CD4-positive, alpha-beta T cell (primary cell): ENCODE data around the gene TTN. TPM values are rescaled to one million over a fixed set of nuclear protein-coding genes. Genes with fewer than 3 reads are reported as not detected.

ENCODE experiments used
- ATAC-seq: fragments of 200-7000 bp; cut with Tn5 transposase; one replicate; pipeline ENCODE4 v1.10.0; 2022; ENCODE audit warnings: mild to moderate bottlenecking; ENCODE audit not compliant: poor library complexity
- CTCF ChIA-PET: fragments of 350-600 bp; sonication (Branson Sonifier 250); formaldehyde crosslinking; loops from one replicate; lab custom pipeline; 2021; ENCODE audit warnings: antibody characterized with exemption, inconsistent platforms; lab: Charles Lee
- POLR2A ChIA-PET: fragments of 350-600 bp; sonication (Branson Sonifier 250); formaldehyde crosslinking; loops from one replicate; lab custom pipeline; 2021; ENCODE audit warnings: antibody characterized with exemption, inconsistent platforms; lab: Charles Lee
- DNase-seq, 14 experiments: peaks; one replicate each; pipeline ENCODE4 v3.0.0-alpha.2; 2013 to 2020; ENCODE audit warnings: mixed read lengths in 2 of 14
- H3K27ac ChIP-seq, 2 donors: one replicate each; pipeline versions ENCODE4 v1.5.1 to v1.7.0; 2013; ENCODE audit warnings: low read length in 2 of 2, low read depth in 1 of 2, mild to moderate bottlenecking in 1 of 2
- H3K27me3 ChIP-seq, 2 experiments: 1 replicate in 1 of 2; 2 replicates in 1 of 2; pipeline versions ENCODE4 v1.6.1 to v1.7.0; 2013; ENCODE audit warnings: low read length in 2 of 2, control low read depth in 1 of 2, mild to moderate bottlenecking in 1 of 2, moderate library complexity in 1 of 2; ENCODE audit not compliant: insufficient read depth in 2 of 2, control insufficient read depth in 1 of 2
- H3K36me3 ChIP-seq: one replicate; pipeline ENCODE4 v1.6.1; 2013; ENCODE audit warnings: low read length, control low read depth; ENCODE audit not compliant: insufficient read depth
- H3K4me1 ChIP-seq: one replicate; pipeline ENCODE4 v1.6.1; 2013; ENCODE audit warnings: low read length, control low read depth; ENCODE audit not compliant: insufficient read depth
- H3K4me3 ChIP-seq: one replicate; pipeline ENCODE4 v1.5.1; 2013; ENCODE audit warnings: mild to moderate bottlenecking, low read length, moderate library complexity
- H3K9me3 ChIP-seq, 2 experiments: 1 replicate in 1 of 2; 2 replicates in 1 of 2; pipeline versions ENCODE4 v1.6.1 to v1.7.0; 2013; ENCODE audit warnings: low read length in 2 of 2, mild to moderate bottlenecking in 2 of 2, control low read depth in 1 of 2, moderate library complexity in 1 of 2; ENCODE audit not compliant: control insufficient read depth in 1 of 2, insufficient read depth in 1 of 2
- H3K27ac Mint-ChIP-seq: one replicate; pipeline ENCODE4 v1.8.0; 2020; ENCODE audit warnings: mixed read lengths
- H3K27me3 Mint-ChIP-seq: one replicate; pipeline ENCODE4 v1.8.0; 2021; ENCODE audit warnings: mixed read lengths
- H3K36me3 Mint-ChIP-seq: one replicate; pipeline ENCODE4 v1.8.0; 2021; ENCODE audit warnings: low read depth, mixed read lengths
- H3K4me1 Mint-ChIP-seq: one replicate; pipeline ENCODE4 v1.8.0; 2021; ENCODE audit warnings: low read depth, mixed read lengths
- H3K4me3 Mint-ChIP-seq: one replicate; pipeline ENCODE4 v1.8.0; 2020; ENCODE audit warnings: mild to moderate bottlenecking, mixed read lengths
- H3K9me3 Mint-ChIP-seq: one replicate; pipeline ENCODE4 v1.8.0; 2020; ENCODE audit warnings: mixed read lengths
- intact Hi-C, 2 experiments: fragments of 100-400 bp; cut with DNase I in 1 of 2; cut with micrococcal nuclease in 1 of 2; formaldehyde crosslinking; loops; one replicate each; pipeline versions ENCODE4 v1.15.1 to v1.9.0; 2023 to 2025; cut with DNase I, micrococcal nuclease
- total RNA-seq, 174 experiments: library from RNA in 2 of 174; stranded (reverse) in 2 of 174; gene quantifications; one replicate each; pipeline ENCODE4 v1.2.3 and lab custom pipeline; 2021 to 2026
- TF ChIP-seq, protein P1 (sequence below): fragments of 200-600 bp; IDR thresholded peaks from one replicate; pipeline ENCODE4 v1.8.0; 2022; ENCODE audit warnings: antibody characterized with exemption, mild to moderate bottlenecking

Gene TTN
- total RNA-seq, 2 experiments from 2014 or later, result 27.5 to 29.2 TPM

DNA sequence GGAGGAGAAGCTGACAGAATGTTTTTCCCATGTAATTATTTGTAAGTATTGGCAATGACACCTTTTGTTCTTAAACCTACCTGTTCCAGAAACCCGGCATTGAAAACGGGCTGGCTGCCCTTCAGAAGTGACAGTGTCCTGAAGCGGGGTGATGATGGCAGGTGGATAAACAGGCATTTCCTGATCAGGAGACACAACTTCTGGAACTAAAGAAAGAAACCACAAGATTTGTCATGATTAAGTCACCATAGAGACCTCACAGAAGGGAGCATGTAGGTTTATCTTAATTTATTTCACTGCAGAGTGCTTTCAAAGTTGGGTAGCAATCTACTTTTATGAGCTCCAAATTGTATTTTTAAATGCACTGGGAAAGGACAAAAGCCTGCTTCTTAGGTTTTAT, 43.1 kb downstream of the TTN start:
- CTCF ChIA-PET, result no interaction called here
- intact Hi-C loops, result loop anchor here (10.0 kb wide), 3 partner anchors 151 to 991 kb away; no protein-coding TSS in a partner anchor
- no peak for ATAC-seq
- Histone ChIP-seq H3K36me3 (peaks cover 4% of the 10 kb centered on the region), H3K4me1 (no peaks in the 10 kb centered on the region), H3K9me3 (no peaks in the 10 kb centered on the region), H3K27ac (no peak overlapping the region), H3K27me3 (no peaks in the 10 kb centered on the region), H3K4me3 (no peak overlapping the region)
- H3K9me3 Mint-ChIP-seq, result no peaks in the 10 kb centered on the region
- no peak for DNase-seq
- H3K4me3 Mint-ChIP-seq, result no peak overlapping the region
- H3K36me3 Mint-ChIP-seq, result peaks cover 60% of the 10 kb centered on the region
- TF ChIP-seq, protein P1, sequence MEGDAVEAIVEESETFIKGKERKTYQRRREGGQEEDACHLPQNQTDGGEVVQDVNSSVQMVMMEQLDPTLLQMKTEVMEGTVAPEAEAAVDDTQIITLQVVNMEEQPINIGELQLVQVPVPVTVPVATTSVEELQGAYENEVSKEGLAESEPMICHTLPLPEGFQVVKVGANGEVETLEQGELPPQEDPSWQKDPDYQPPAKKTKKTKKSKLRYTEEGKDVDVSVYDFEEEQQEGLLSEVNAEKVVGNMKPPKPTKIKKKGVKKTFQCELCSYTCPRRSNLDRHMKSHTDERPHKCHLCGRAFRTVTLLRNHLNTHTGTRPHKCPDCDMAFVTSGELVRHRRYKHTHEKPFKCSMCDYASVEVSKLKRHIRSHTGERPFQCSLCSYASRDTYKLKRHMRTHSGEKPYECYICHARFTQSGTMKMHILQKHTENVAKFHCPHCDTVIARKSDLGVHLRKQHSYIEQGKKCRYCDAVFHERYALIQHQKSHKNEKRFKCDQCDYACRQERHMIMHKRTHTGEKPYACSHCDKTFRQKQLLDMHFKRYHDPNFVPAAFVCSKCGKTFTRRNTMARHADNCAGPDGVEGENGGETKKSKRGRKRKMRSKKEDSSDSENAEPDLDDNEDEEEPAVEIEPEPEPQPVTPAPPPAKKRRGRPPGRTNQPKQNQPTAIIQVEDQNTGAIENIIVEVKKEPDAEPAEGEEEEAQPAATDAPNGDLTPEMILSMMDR, result no peak
- no peaks in the 10 kb centered on the region for H3K4me1 Mint-ChIP-seq
- no peak overlapping the region for H3K27ac Mint-ChIP-seq
- H3K27me3 Mint-ChIP-seq, result no peaks in the 10 kb centered on the region
- POLR2A ChIA-PET, result interaction anchor here (1.2 kb wide), 1 partner anchor 12 kb away, joined by 4 read pairs; no protein-coding TSS in a partner anchor

DNA sequence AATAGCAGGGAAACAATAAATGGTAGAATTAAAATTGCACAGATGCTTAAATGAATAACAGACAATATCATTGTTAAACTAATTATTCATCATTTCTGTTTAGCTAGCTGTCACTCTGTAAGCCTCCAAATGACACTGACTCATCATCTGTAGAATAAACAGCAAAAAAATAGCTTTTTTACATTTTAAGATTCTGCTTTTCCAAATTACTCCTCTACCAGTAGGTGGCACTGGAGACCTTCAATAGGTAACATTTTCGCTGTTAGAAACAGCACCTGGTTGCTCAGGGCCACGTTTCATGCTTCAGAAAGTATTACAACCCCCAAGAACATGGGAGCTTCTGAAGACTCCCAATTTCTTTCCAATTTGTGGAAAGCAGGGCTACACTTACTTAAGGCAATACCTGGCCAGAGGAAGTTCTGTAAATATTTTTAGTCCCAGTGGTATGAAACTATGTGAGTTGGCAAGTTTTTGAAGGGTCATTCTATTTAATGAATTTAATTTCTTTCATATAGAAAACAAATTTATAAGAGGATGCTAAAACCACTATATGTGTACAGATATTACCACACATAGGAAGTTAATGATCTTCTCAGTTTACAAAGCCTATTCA, 45.4 kb downstream of the TTN start:
- H3K36me3 Mint-ChIP-seq, result peaks cover 58% of the 10 kb centered on the region
- H3K4me1 ChIP-seq, result no peaks in the 10 kb centered on the region
- ChIA-PET CTCF (interaction anchor here (0.8 to 1.0 kb wide), 2 partner anchors 9 to 12 kb away, joined by 3 read pairs; no protein-coding TSS in a partner anchor), POLR2A (interaction anchor here (1.0 kb wide), 1 partner anchor 68 kb away, joined by 3 read pairs; no protein-coding TSS in a partner anchor)
- no peaks in the 10 kb centered on the region for H3K27me3 ChIP-seq
- ATAC-seq (peak; percentile 41), DNase-seq (peak in 6 of 14 experiments; percentile 0 to 57 (median 32))
- TF ChIP-seq, protein P1, result peak; percentile 85
- H3K9me3 Mint-ChIP-seq, result no peaks in the 10 kb centered on the region
- H3K4me3 ChIP-seq, result no peak overlapping the region
- H3K9me3 ChIP-seq, result no peaks in the 10 kb centered on the region
- H3K27ac Mint-ChIP-seq, result no peak overlapping the region
- no peaks in the 10 kb centered on the region for H3K27me3 Mint-ChIP-seq
- H3K4me1 Mint-ChIP-seq, result no peaks in the 10 kb centered on the region
- intact Hi-C loops, result loop anchor here (2.0 to 10.0 kb wide), 4 partner anchors 153 to 993 kb away; no protein-coding TSS in a partner anchor
- H3K4me3 Mint-ChIP-seq, result no peak overlapping the region
- H3K27ac ChIP-seq, result no peak overlapping the region
- peaks cover 4% of the 10 kb centered on the region for H3K36me3 ChIP-seq

DNA sequence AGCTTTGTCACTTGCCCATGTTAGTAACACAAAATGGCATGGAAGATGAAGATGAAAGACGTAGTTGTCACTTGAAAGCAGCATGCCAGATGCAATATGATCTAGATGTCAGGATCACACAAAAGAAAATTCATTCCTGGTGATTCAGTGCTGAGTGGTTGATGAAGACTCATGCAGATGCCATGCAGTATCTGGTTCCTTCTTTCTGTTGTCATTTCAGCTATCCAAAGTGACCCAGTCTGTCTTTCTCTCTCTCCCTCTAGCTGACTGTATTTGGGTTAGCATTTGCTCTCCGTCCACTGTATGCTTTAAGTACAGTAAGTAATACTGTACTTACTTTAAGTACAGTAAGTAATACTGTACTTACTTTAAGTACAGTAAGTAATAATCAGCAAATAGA, 50.4 kb downstream of the TTN start:
- TF ChIP-seq, protein P1, result no peak
- no peak overlapping the region for H3K27ac Mint-ChIP-seq
- no peak overlapping the region for H3K27ac ChIP-seq
- H3K9me3 Mint-ChIP-seq, result no peaks in the 10 kb centered on the region
- no peak overlapping the region for H3K4me3 Mint-ChIP-seq
- ChIA-PET POLR2A (no interaction called here), CTCF (no interaction called here)
- DNase-seq (no peak), ATAC-seq (no peak)
- peaks cover 53% of the 10 kb centered on the region for H3K36me3 Mint-ChIP-seq
- no peak overlapping the region for H3K4me3 ChIP-seq
- H3K4me1 ChIP-seq, result no peaks in the 10 kb centered on the region
- no peaks in the 10 kb centered on the region for H3K9me3 ChIP-seq
- intact Hi-C loops, result no loop called here
- H3K27me3 Mint-ChIP-seq, result no peaks in the 10 kb centered on the region
- no peaks in the 10 kb centered on the region for H3K36me3 ChIP-seq
- no peaks in the 10 kb centered on the region for H3K27me3 ChIP-seq
- no peaks in the 10 kb centered on the region for H3K4me1 Mint-ChIP-seq
